HepG2 (cell line): ENCODE measurements around the gene BLOC1S4. TPM values are rescaled to one million over a fixed set of nuclear protein-coding genes. Genes with fewer than 3 reads are reported as not detected.

Source experiments
- FOXK1 ChIP-seq: sonication (generic); formaldehyde crosslinking; IDR thresholded peaks from 2 replicates; pipeline ENCODE4 v1.4.0; 2020; ENCODE audit warnings: low read depth, missing genetic modification reagents, borderline replicate concordance
- HHEX ChIP-seq: IDR thresholded peaks from 2 replicates; pipeline ENCODE4 v1.6.1; 2016; ENCODE audit warnings: control low read depth
- JDP2 ChIP-seq: sonication (generic); formaldehyde crosslinking; IDR thresholded peaks from 2 replicates; pipeline ENCODE4 v1.8.1; 2022; ENCODE audit warnings: missing genetic modification reagents, borderline replicate concordance
- MIER2 ChIP-seq: IDR thresholded peaks from 2 replicates; pipeline ENCODE4 v1.6.1; 2016; ENCODE audit warnings: missing biosample characterization, missing genetic modification reagents
- MXD4 ChIP-seq: IDR thresholded peaks from 2 replicates; pipeline ENCODE4 v1.6.1; 2016; ENCODE audit warnings: mild to moderate bottlenecking, missing biosample characterization, missing genetic modification reagents
- PAWR ChIP-seq: sonication (generic); formaldehyde crosslinking; IDR thresholded peaks from 2 replicates; pipeline ENCODE4 v1.4.0; 2020; ENCODE audit warnings: missing genetic modification reagents, mild to moderate bottlenecking, borderline replicate concordance
- POGZ ChIP-seq: sonication (generic); formaldehyde crosslinking; IDR thresholded peaks from 2 replicates; pipeline ENCODE4 v1.4.0; 2020; ENCODE audit warnings: mild to moderate bottlenecking, missing genetic modification reagents
- RBAK ChIP-seq: sonication (generic); formaldehyde crosslinking; IDR thresholded peaks from 2 replicates; pipeline ENCODE4 v1.5.1; 2020; ENCODE audit warnings: mild to moderate bottlenecking, missing genetic modification reagents
- SMAD3 ChIP-seq: sonication (generic); formaldehyde crosslinking; IDR thresholded peaks from 2 replicates; pipeline ENCODE4 v1.4.0; 2020; ENCODE audit warnings: missing genetic modification reagents
- SP4 ChIP-seq: sonication (generic); formaldehyde crosslinking; IDR thresholded peaks from 2 replicates; pipeline ENCODE4 v1.8.1; 2023; ENCODE audit warnings: mild to moderate bottlenecking, missing genetic modification reagents
- TMF1 ChIP-seq: sonication (generic); formaldehyde crosslinking; IDR thresholded peaks from 2 replicates; pipeline ENCODE4 v1.8.1; 2022; ENCODE audit warnings: low read depth, missing genetic modification reagents
- ZFP62 ChIP-seq: sonication (generic); formaldehyde crosslinking; IDR thresholded peaks from 2 replicates; pipeline ENCODE4 v1.4.0; 2020; ENCODE audit warnings: missing genetic modification reagents
- ZNF484 ChIP-seq: sonication (generic); formaldehyde crosslinking; IDR thresholded peaks from 2 replicates; pipeline ENCODE4 v1.5.1; 2020; ENCODE audit warnings: mild to moderate bottlenecking, low read depth, missing genetic modification reagents, borderline replicate concordance
- ZNF614 ChIP-seq: IDR thresholded peaks from 2 replicates; pipeline ENCODE4 v1.6.1; 2018; ENCODE audit warnings: missing biosample characterization, missing genetic modification reagents, inconsistent platforms, borderline replicate concordance
- polyA plus RNA-seq, 8 experiments: library from polyadenylated mRNA; depleted of rRNA in 3 of 8; stranded (reverse) in 7 of 8; unstranded in 1 of 8; fragments of >200 nt; fragmentation: Illumina TruSeq in 4 of 8; extraction: Trizol in 4 of 8; gene quantifications; 2 replicates each; pipeline versions ENCODE4 v1.2.1 to v1.2.3, GENCODE V29; 2011 to 2016; ENCODE audit warnings: low read depth in 4 of 8, missing spikeins in 1 of 8, mixed read lengths in 1 of 8; ENCODE audit not compliant: insufficient read depth in 1 of 8
- total RNA-seq, 5 experiments: library from RNA; depleted of rRNA; stranded (reverse); fragments of >200 nt; fragmentation: Illumina TruSeq; extraction: Trizol; gene quantifications; 2 replicates each; pipeline ENCODE4 v1.2.3, GENCODE V29; 2016; ENCODE audit warnings: low read depth in 1 of 5
- TF ChIP-seq, protein P1 (sequence below): sonication (generic); formaldehyde crosslinking; conservative IDR thresholded peaks from 2 replicates; pipeline ENCODE4 v1.4.0; 2020; ENCODE audit warnings: mild to moderate bottlenecking, missing genetic modification reagents, moderate library complexity
- TF ChIP-seq, protein P2 (sequence below): sonication (generic); formaldehyde crosslinking; IDR thresholded peaks from 2 replicates; pipeline ENCODE4 v1.4.0; 2020; ENCODE audit warnings: missing genetic modification reagents
- TF ChIP-seq, protein P3 (sequence below): sonication (generic); formaldehyde crosslinking; IDR thresholded peaks from 2 replicates; pipeline ENCODE4 v1.4.0; 2020; ENCODE audit warnings: missing genetic modification reagents; ENCODE audit errors: not compliant biosample characterization
- TF ChIP-seq, protein P4 (sequence below): IDR thresholded peaks from 2 replicates; pipeline ENCODE4 v1.6.1; 2018; ENCODE audit warnings: missing genetic modification reagents, mild to moderate bottlenecking, missing compliant biosample characterization
- TF ChIP-seq, protein P5 (sequence below): sonication (generic); formaldehyde crosslinking; IDR thresholded peaks from 2 replicates; pipeline ENCODE4 v1.4.0; 2020; ENCODE audit warnings: missing genetic modification reagents

The BLOC1S4 gene
- total and polyA plus RNA-seq, 2 of the 13 experiments (the other 11 are each of a cell fraction or from before 2014, with no cell fraction given) = 15.5 to 20.9 TPM

DNA sequence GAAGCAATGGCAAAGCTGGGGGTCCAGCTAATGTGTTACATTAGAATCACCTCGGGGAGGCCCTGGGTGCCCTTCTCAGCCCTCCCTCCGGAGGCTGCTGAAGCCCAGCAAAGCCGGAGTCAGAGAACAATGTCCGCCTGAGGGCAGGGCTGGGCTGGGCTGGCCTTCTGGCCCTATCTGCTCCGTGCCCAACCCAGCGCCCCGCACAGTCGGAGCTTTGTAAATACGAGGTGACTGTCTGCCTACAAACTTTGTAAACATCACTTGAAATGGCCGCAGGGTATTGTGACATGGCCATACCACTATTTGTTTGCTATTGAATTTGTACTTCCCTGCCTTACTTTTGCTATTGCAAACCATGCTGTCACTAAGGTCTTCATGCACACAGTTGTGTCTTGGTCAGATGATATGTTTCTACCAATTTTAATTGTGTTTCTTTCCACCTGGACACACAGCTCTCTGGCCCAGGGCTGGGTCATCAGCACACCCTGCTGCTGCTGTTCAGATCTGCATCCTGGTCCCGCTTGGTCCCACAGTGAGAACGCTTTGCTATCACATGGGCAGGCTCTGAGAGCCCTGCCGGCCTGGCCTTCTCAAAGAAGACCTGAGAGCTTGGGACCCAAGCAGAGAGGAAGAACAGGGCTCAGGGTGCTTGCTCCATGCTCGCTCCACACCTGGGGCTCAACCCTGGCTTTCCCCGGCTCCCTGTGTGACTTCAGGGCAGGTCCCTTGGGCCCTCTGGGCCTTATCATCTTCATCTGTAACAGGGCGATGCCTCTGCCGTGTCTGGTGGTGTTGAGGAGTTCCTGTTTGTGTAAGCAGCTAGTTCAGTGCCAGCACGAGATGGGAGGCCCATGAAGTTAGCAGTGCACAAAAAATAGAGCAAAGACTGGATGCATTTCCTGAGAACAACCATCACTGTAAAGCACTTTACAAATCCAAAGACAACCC, 20.0 kb upstream of the BLOC1S4 start (continued):
- TF ChIP-seq, protein P1, sequence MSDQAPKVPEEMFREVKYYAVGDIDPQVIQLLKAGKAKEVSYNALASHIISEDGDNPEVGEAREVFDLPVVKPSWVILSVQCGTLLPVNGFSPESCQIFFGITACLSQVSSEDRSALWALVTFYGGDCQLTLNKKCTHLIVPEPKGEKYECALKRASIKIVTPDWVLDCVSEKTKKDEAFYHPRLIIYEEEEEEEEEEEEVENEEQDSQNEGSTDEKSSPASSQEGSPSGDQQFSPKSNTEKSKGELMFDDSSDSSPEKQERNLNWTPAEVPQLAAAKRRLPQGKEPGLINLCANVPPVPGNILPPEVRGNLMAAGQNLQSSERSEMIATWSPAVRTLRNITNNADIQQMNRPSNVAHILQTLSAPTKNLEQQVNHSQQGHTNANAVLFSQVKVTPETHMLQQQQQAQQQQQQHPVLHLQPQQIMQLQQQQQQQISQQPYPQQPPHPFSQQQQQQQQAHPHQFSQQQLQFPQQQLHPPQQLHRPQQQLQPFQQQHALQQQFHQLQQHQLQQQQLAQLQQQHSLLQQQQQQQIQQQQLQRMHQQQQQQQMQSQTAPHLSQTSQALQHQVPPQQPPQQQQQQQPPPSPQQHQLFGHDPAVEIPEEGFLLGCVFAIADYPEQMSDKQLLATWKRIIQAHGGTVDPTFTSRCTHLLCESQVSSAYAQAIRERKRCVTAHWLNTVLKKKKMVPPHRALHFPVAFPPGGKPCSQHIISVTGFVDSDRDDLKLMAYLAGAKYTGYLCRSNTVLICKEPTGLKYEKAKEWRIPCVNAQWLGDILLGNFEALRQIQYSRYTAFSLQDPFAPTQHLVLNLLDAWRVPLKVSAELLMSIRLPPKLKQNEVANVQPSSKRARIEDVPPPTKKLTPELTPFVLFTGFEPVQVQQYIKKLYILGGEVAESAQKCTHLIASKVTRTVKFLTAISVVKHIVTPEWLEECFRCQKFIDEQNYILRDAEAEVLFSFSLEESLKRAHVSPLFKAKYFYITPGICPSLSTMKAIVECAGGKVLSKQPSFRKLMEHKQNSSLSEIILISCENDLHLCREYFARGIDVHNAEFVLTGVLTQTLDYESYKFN (CRISPR knock-in tag) = peak; percentile 94
- TF ChIP-seq MXD4 (CRISPR knock-in tag) (peak; percentile 93), TMF1 (CRISPR knock-in tag) (peak; percentile 38; the same call in 1 of the 2 replicates), RBAK (CRISPR knock-in tag) (peak; percentile 60; the same call in 1 of the 2 replicates), JDP2 (CRISPR knock-in tag) (no peak), PAWR (CRISPR knock-in tag) (no peak), ZFP62 (CRISPR knock-in tag) (no peak), POGZ (CRISPR knock-in tag) (peak; percentile 90), SMAD3 (CRISPR knock-in tag) (peak; percentile 94), ZNF484 (CRISPR knock-in tag) (no peak), HHEX (CRISPR knock-in tag) (peak; percentile 54; the same call in 1 of the 2 replicates), MIER2 (CRISPR knock-in tag) (peak; percentile 82; the same call in 1 of the 2 replicates), FOXK1 (CRISPR knock-in tag) (peak; percentile 100), ZNF614 (CRISPR knock-in tag) (peak; percentile 92), SP4 (no peak)
- TF ChIP-seq, protein P2, sequence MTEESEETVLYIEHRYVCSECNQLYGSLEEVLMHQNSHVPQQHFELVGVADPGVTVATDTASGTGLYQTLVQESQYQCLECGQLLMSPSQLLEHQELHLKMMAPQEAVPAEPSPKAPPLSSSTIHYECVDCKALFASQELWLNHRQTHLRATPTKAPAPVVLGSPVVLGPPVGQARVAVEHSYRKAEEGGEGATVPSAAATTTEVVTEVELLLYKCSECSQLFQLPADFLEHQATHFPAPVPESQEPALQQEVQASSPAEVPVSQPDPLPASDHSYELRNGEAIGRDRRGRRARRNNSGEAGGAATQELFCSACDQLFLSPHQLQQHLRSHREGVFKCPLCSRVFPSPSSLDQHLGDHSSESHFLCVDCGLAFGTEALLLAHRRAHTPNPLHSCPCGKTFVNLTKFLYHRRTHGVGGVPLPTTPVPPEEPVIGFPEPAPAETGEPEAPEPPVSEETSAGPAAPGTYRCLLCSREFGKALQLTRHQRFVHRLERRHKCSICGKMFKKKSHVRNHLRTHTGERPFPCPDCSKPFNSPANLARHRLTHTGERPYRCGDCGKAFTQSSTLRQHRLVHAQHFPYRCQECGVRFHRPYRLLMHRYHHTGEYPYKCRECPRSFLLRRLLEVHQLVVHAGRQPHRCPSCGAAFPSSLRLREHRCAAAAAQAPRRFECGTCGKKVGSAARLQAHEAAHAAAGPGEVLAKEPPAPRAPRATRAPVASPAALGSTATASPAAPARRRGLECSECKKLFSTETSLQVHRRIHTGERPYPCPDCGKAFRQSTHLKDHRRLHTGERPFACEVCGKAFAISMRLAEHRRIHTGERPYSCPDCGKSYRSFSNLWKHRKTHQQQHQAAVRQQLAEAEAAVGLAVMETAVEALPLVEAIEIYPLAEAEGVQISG (CRISPR knock-in tag) = peak; percentile 86
- TF ChIP-seq, protein P3, sequence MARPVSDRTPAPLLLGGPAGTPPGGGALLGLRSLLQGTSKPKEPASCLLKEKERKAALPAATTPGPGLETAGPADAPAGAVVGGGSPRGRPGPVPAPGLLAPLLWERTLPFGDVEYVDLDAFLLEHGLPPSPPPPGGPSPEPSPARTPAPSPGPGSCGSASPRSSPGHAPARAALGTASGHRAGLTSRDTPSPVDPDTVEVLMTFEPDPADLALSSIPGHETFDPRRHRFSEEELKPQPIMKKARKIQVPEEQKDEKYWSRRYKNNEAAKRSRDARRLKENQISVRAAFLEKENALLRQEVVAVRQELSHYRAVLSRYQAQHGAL (CRISPR knock-in tag) = no peak
- TF ChIP-seq, protein P4, sequence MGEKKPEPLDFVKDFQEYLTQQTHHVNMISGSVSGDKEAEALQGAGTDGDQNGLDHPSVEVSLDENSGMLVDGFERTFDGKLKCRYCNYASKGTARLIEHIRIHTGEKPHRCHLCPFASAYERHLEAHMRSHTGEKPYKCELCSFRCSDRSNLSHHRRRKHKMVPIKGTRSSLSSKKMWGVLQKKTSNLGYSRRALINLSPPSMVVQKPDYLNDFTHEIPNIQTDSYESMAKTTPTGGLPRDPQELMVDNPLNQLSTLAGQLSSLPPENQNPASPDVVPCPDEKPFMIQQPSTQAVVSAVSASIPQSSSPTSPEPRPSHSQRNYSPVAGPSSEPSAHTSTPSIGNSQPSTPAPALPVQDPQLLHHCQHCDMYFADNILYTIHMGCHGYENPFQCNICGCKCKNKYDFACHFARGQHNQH (CRISPR knock-in tag) = peak; percentile 100
- TF ChIP-seq, protein P5, sequence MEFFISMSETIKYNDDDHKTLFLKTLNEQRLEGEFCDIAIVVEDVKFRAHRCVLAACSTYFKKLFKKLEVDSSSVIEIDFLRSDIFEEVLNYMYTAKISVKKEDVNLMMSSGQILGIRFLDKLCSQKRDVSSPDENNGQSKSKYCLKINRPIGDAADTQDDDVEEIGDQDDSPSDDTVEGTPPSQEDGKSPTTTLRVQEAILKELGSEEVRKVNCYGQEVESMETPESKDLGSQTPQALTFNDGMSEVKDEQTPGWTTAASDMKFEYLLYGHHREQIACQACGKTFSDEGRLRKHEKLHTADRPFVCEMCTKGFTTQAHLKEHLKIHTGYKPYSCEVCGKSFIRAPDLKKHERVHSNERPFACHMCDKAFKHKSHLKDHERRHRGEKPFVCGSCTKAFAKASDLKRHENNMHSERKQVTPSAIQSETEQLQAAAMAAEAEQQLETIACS (CRISPR knock-in tag) = peak; percentile 75
